K562 (cell line): ENCODE data around the gene ERP44. TPM values are rescaled to one million over a fixed set of nuclear protein-coding genes. Genes with fewer than 3 reads are reported as not detected.

Source experiments
- CHD7 ChIP-seq: fragments of 200-600 bp; sonication (generic); IDR thresholded peaks from one replicate; pipeline ENCODE4 v1.6.1; 2012; ENCODE audit warnings: mild to moderate bottlenecking, low read depth, low read length, inconsistent platforms
- DPF2 ChIP-seq: fragments of 450-650 bp; IDR thresholded peaks from 2 replicates; pipeline ENCODE4 v1.6.1; 2016
- MGA ChIP-seq: fragments of 450-650 bp; IDR thresholded peaks from 2 replicates; pipeline ENCODE4 v1.6.1; 2016; ENCODE audit warnings: mild to moderate bottlenecking, moderate library complexity
- polyA plus RNA-seq, 8 experiments: library from polyadenylated mRNA; depleted of rRNA in 4 of 8; stranded (reverse) in 5 of 8; unstranded in 3 of 8; fragments of >200 nt; fragmentation: Nextera tagmentation in 2 of 8; fragmentation: Illumina TruSeq in 1 of 8; extraction: Ambion mirVana in 2 of 8; extraction: Trizol in 1 of 8; gene quantifications; 2 replicates each; pipeline versions ENCODE4 v1.2.1 to v1.2.3, GENCODE V29; 2011 to 2014; ENCODE audit warnings: inconsistent platforms in 1 of 8, missing spikeins in 1 of 8
- total RNA-seq, 7 experiments: library from RNA; depleted of rRNA in 6 of 7; stranded (reverse); fragments of >200 nt in 6 of 7; fragmentation: Illumina TruSeq in 2 of 7; extraction: Trizol in 2 of 7; gene quantifications; 2 replicates each; pipeline versions ENCODE4 v1.2.1 to v1.2.3, GENCODE V29; 2011 to 2021; ENCODE audit warnings: low replicate concordance in 1 of 7

ERP44 gene
- total and polyA plus RNA-seq, 9 of the 15 experiments (the other 6 are each of a cell fraction or from before 2014, with no cell fraction given) = 9.2 to 23.4 (median 13.6) TPM

DNA sequence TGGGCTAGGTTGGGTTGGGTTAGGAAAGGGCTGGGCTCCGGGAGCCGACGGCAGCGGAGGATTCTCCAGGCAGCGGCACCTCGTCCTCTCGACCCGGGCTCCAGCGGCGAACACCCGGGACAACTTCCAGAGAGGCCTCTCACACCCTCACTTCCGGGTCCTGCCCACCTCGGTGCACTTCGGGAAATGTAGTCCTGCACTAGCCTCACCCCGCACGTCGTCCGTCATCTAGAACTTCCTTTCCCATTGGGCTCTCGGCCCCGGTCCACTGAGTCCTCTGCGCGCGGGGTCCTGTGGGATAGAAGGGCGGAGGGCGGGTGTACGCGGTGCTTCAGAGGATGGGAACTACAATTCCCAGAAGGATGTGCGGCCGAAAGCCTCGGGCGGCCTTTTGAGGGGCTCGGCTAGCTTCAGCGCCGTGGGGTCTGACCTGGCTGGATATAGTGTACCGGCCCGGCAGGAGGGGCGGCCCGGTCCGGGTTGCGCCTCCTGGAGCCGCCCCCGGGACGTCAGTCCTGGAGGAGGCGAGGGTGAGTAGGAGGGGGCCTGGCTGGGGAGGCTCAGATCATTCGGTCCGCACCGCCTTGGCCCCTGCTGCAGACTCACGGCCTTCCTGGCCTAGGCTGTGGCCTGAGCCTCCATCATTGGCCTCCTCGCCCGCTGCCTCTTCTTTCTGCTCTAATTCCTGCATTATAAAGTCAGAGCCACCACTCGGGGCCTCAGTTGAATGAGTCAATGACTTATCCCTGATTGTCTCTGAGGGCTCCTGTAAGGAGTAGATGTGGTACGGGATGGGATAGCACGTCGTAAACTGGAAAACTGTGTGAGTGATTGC lies at the start of gene ERP44, which contains the start of gene INVS (continued):
- no peak for TF ChIP-seq CHD7
- TF ChIP-seq DPF2 = no peak
- TF ChIP-seq MGA = no peak
